Activated CD4-positive, CD25-positive, alpha-beta regulatory T cell treated with anti-CD3 and anti-CD28 coated beads, Interleukin-2, amount 50 U/mL, for 72 hours (primary cell): ENCODE data around the gene CENPF.

Source experiments
- DNase-seq: peaks from one replicate; pipeline ENCODE4 v3.0.0; 2021

Gene CENPF

GRCh38 chr1:214632091-214632490 is 29.1 kb downstream of the CENPF start:
- no peak for DNase-seq

- no peak for DNase-seq
Measured at GRCh38 chr1:214633686-214634085, 30.7 kb downstream of the CENPF start.

GRCh38 chr1:214634267-214634666 is 31.3 kb downstream of the CENPF start:
- DNase-seq, result no peak

- DNase-seq, result no peak
Measured at GRCh38 chr1:214635086-214635485, 32.1 kb downstream of the CENPF start.

- DNase-seq, result no peak
Measured at GRCh38 chr1:214635506-214635905, 32.5 kb downstream of the CENPF start.

- no peak for DNase-seq
Measured at GRCh38 chr1:214636436-214636835, 33.4 kb downstream of the CENPF start.

- DNase-seq, result no peak
Measured at GRCh38 chr1:214637125-214637524, 34.1 kb downstream of the CENPF start.

GRCh38 chr1:214637722-214638458 is 34.9 kb downstream of the CENPF start:
- no peak for DNase-seq

- no peak for DNase-seq
Measured at GRCh38 chr1:214638459-214638807, 35.4 kb downstream of the CENPF start.

- no peak for DNase-seq
Measured at GRCh38 chr1:214638997-214639396, 36.0 kb downstream of the CENPF start.

GRCh38 chr1:214640431-214641213 is 37.6 kb downstream of the CENPF start:
- no peak for DNase-seq

- DNase-seq, result no peak
Measured at GRCh38 chr1:214641214-214641895, 38.4 kb downstream of the CENPF start.

- no peak for DNase-seq
Measured at GRCh38 chr1:214643030-214643429, 40.0 kb downstream of the CENPF start.

- no peak for DNase-seq
Measured at GRCh38 chr1:214645712-214646111, 42.7 kb downstream of the CENPF start.

GRCh38 chr1:214648801-214649200 is 45.8 kb downstream of the CENPF start:
- DNase-seq, result no peak

GRCh38 chr1:214649607-214650006 is 46.6 kb downstream of the CENPF start:
- no peak for DNase-seq

- no peak for DNase-seq
Measured at GRCh38 chr1:214650664-214651063, 47.7 kb downstream of the CENPF start.

- DNase-seq, result no peak
Measured at GRCh38 chr1:214657299-214657698, 54.3 kb downstream of the CENPF start.

- DNase-seq, result no peak
Measured at GRCh38 chr1:214658175-214658574, 55.2 kb downstream of the CENPF start.

GRCh38 chr1:214658785-214659184 is 55.8 kb downstream of the CENPF start:
- DNase-seq, result no peak

- no peak for DNase-seq
Measured at GRCh38 chr1:214660190-214660589, 57.2 kb downstream of the CENPF start.

- DNase-seq, result no peak
Measured at GRCh38 chr1:214660900-214661299, 57.9 kb downstream of the CENPF start.

GRCh38 chr1:214662223-214662785 is 59.3 kb downstream of the CENPF start:
- no peak for DNase-seq
